Measurements from ENCODE around the gene MMP17.
A peak's percentile ranks its signal among the peaks of the same experiment; 100 is the strongest.
"Not testable (repeated sequence)": the region's sequence is repeated elsewhere in the genome, so short reads cannot be mapped to it uniquely, and the experiment has no call there.

MMP17 gene

DNA sequence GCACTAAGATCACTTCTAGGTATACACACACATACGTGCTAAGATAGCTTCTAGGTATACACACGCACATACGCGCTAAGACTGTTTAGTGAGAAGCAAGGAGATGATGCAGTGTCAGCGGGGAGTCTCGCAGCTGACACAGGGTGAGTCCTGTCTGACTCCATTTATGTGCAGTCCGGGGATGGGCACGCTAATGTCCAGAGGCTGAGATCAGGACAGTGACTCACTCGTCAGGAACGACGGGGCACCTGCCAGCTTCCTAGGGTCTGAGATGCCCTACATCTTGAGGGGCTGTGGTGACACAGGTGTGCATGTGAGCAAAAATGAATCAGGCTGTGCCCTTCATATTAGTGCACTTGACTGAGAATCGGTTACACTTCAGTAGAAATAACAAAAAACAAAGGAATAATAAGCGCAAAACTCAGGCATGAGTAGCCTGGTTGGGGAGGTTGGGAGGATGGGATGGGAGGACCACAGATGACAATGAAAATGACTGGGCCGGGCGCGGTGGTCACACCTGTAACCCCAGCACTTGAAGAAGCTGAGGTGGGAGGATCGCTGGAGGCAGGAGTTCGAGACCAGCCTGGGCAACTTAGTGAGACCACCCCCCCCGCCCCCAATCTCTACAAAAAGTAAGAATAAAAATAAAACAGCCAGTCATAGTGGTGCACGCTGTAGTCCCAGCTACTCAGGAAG, 37.1 kb downstream of the MMP17 start:
- no peak for DNase-seq (ENCODE audit: low read depth)

DNA sequence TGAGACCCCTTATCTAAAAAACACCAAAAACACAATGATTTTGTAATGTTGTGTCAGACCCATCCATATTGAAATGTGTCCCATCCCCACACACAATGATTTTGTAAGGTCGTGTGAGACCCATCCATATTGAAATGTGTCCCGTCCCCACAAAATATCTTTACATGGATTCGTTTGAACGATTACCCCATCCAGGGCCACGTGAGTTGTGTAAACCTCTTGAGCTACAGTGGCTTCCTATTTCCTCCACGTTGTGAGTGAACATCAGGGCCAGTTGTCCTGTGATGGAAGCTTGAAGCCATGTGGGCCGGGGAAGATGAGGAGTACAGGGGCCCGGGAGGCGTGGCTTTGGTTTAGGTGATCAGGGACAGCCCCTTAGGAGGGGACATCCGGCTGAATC, 39.3 kb downstream of the MMP17 start:
- no peak for DNase-seq (ENCODE audit: low read depth)

DNA sequence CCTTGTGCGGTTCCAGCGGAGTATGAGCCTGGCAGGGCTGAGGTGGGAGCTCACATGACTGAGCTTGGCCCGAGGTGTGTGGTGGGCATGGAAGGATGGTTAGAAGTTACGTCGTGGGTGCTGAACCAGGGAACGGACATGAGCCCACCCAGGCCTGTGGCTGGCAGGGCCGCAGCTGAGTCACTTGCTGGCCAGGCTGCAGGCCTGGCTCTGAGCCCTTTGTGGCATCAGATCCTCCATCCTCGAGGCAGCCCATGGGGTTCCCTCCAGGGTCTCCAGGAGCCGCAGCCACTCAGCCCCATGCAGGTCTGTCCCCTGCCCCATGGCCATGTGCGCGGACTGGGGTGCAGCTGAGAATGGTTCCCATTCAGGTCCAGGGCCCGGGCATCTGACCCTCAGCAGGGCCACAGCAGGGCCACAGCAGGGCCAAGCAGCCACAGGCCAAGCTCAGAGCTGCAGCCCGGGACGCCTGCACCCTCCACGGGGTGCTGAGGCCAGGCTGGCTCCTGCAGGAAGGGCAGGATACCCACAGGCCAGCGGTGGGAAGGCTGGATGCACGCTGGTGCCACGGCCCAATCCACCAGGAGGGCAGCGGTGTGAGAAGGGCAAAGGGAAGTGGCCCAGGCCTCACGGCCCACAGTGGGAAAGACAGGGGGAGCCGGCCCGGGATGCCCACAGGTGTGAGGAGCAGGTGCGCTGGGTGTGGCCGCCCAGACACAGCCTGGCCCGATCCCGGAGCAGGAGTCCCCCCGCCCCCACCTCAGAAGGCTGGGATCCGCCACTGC, 39.9 kb downstream of the MMP17 start:
- DNase-seq (ENCODE audit: low read depth), result no peak

DNA sequence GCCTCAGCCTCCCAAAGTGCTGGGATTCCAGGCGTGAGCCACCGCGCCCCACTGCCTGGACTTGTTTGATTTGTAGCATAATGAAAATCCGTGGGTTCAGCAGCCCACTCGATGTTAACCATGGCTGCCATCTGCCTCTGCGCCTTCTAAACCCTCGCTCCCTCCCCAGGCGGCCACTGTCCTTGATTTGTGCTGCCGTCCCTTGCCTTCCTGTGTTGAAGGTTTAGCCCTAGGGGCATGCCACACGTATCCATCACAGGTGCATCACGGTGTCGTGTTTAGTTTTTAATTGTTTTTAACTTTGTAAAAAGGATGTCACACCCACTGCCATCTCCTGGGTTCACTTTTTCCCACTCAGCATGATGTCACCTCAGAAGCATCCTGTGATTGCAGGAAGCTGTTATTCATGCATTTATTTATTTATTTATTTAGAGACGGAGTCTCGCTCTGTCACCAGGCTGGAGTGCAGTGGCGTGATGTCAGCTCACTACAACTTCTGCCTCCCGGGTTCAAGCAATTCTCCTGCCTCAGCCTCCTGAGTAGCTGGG, 41.8 kb downstream of the MMP17 start:
- DNase-seq (ENCODE audit: low read depth), result no peak

DNA sequence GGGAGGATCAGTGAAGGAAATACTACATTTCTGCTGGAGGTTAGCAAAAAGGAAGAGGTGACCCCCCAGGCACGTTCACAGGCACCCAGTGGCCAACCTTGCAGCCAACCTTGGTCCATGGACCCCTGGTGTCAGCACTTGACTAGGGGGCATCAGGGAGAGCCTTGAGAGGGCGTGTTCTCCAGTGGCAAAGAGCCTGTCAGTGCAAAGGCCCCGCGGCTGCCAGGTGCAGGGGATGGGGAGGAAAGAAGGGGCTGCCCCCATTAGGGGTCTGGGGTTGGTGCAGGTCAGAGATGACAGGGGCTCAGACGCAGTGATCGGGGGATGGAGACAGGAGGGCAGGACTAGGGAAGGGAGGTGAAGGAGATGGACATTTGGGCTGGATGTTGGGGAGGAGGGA, 43.5 kb downstream of the MMP17 start:
- no peak for DNase-seq (ENCODE audit: low read depth)

DNA sequence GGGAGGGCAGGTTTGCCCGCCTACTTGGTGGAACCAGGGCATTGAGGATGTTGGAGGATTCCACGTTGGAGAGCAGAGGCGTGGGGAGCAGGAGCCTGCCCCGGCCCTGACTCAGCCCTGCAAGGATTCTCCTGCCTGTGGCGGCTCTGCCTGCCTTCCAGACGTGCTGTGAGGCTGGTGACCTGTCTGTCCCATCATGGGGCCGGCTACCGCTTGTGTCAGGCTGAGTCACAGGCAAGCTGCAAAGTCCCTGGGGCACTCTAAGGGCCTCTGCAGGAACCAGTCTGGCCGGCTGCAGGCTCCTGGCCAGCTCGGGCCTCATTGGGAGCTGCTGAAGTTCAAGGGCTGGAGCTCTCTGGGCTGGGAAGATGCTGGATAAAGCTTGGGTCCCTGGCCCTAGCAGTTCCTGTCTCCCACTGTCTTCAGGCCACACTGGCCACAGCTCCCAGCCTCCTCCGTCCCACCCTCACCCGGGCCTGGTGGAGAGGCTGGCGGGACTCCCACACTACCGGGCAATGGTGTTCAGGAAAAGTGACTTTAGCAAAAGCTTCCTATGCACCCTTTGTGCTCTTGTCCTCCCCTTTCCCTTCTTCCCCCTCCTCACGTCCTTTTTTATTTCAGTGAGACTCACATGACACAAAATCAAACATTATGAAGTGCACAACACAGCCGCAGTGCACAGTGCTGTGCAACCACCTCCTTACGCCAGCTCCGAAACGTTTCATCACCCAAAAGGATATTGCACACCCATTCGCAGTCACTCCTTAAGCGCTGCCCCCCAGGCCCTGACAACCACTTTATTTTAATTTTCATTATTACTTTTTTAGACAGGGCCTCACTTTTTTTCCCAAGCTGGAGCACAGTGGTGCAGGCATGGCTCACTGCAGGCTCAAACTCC, 44.2 kb downstream of the MMP17 start:
- no peak for DNase-seq (ENCODE audit: low read depth)

DNA sequence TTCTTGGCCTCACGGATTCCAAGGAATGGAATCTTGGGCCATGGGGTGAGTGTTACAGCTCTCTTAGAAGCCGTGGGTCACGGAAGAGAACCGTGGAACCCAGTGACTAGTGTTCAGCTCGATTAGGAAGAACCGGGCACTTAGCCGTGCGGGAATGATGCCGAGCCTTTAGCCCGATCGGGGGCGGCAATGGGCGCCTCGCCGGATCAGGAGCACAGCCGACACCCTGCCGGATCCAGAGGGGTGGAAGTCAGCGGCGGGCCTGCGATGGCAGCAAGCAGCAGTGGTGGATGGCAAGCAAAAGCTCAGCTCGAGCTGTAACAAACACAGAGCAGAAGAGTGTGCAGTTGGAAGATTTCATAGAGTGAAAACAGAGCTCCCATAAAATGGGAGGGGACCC, 45.1 kb downstream of the MMP17 start:
- DNase-seq (ENCODE audit: low read depth), result no peak

DNA sequence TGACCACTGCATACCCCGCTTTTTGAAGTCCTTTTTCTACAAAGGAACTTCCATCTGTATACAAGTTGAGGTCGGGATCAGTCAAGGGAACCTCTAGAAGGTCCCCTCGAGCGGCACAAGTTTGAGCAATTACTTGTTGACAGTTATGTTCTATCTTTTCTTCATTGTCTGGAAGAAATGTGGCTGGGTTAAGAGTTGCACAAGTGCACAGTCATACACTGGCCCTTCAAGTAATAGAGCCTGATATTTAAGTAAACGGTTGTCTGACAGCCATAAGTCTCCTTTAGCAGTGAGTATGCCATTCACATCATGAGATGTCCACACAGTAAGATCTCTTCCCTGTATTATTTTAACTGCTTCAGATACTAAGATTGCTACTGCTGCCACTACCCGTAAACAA, 46.8 kb downstream of the MMP17 start:
- DNase-seq (ENCODE audit: low read depth), result not testable (repeated sequence)

DNA sequence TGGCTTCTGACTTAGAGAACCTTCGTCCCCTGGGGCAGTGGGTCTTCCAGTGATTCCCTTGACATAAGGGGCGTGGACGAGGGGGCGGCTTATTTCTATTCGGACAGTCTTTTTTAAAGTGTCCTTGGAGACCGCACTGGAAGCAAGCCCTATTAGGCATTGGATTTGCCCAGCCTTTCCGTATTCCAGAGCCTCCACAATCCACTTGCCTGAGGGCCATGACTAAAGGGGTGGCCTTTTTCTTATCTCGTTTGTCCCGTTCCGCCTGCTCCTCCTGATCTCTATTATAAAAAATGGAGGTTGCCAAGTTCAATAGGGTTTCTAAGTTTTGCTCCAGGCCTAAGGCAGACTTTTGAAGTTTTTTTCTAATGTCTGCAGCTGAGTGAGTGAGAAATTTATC, 49.0 kb downstream of the MMP17 start:
- DNase-seq (ENCODE audit: low read depth), result not testable (repeated sequence)

DNA sequence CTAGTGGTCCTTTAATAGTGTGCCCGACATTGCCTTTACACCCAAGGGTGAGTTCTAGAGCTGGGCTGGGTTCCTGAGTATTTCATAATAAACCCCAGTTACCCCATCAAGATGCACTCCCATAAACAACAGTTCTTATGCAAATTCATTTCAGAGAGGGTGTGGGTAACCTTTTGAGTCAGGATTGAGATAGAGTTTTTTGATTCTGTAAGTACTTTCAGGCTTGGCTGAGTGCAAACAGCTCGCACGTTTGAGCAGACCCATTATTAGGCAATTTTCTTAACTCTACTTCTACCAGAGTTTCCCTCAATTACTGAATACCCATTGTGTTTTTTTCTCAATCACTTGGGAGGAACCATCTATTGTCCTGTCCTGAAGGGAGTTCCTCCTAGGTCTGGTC, 50.2 kb downstream of the MMP17 start:
- DNase-seq (ENCODE audit: low read depth), result not testable (repeated sequence)

DNA sequence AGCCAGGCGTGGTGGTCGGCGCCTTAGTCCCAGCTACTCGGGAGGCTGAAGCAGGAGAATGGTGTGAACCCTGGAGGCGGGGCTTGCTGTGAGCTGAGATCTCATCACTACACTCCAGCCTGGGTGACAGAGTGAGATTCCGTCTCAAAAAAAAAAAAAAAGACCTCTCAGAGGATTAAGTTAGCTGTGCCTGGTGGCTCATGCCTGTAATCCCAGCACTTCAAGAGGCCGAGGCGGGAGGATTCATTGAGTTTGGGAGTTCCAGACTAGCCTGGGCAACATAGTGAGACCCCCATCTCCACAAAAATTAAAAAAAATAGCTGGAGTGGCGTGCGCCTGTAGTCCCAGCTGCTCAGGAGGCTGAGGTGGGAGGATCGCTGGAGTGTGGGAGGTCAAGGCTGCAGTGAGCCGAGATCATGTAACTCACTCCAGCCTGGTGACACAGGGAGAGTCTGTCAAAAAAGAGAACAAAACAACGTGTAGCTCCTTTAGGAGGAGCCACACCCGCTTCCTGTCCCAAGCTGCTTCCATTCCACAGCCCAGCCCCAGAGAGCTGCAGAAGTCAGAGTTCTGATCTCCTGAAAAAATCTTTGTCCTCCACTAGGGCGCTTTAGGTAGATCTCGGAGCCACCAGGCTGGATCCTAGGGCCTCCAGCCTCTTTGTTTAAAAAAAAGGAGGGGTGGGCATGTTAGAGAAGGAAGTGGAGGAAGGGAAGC, 54.8 kb downstream of the MMP17 start:
- DNase-seq (ENCODE audit: low read depth), result no peak

DNA sequence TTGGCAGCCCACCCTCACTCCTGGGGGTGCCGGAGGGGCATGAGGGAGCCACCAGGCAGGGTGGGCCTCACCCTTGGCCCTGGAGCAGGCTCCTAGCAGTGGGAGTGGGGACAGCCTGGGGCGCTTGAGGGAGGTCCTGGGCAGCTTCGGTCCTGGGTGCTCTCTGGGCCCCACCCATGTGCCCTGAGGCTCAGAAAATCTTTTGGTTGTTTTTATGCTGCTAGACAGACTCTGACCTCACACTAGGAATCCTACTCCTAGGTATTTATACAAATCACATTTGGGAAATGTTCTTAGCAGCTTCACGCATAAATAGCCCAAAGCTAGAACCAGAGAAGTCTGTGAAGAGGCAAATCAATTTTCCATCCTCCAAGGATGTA, 55.3 kb downstream of the MMP17 start:
- DNase-seq (ENCODE audit: low read depth), result no peak

DNA sequence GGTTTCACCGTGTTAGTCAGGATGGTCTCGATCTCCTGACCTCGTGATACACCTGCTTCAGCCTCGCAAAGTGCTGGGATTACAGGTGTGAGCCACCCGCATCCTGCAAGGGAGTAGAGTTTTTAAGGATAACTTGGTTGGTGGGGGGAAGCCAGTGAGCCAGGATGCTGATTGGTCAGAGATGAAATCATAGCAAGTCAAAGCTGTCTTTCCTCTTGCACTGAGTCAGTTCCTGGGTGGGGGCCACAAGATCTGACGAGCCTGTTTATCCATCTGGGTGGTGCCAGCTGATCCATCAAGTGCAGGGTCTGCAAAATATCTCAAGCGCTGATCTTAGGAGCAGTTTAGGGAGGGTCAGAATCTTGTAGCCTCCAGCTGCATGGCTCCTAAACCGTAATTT, 56.9 kb downstream of the MMP17 start:
- not testable (repeated sequence) for DNase-seq (ENCODE audit: low read depth)

DNA sequence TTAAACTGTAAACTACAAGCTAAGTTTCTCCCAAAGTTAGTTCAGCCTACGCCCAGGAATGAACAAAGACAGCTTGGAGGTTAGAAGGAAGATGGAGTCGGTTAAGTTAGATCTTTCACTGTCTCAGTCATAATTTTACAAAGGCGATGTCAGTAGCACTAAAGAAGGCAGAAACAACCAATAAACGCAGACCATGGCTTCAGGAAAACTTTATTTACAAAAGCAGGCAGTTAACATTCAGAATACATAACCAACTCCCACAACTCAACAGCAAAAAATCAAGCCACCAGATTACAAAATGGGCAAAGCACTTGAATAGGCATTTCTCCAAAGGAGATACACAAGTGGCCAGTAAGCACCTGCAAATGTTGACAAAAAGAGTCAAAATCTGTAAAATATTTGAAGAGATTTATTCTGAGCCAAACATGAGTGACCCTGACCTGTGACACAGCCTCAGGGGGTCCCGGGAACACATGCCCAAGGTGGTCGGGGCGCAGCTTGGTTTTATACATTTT, 57.4 kb downstream of the MMP17 start:
- DNase-seq (ENCODE audit: low read depth), result no peak

DNA sequence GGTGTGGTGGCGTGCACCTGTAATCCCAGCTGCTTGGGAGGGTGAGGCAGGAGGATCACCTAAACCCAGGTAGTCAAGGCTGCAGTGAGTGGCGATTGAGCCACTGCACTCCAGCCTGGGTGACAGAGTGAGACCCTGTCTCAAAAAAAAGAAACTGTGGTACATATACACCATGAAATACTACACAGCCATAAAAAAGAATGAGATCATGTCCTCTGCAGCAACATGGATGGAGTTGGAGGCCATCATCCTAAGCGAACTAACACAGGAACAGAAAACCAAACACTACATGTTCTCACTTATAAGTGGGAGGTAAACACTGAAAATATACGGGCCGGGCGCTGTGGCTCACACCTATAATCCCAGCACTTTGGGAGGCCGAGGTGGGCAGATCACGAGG, 63.5 kb downstream of the MMP17 start:
- not testable (repeated sequence) for DNase-seq (ENCODE audit: low read depth)

DNA sequence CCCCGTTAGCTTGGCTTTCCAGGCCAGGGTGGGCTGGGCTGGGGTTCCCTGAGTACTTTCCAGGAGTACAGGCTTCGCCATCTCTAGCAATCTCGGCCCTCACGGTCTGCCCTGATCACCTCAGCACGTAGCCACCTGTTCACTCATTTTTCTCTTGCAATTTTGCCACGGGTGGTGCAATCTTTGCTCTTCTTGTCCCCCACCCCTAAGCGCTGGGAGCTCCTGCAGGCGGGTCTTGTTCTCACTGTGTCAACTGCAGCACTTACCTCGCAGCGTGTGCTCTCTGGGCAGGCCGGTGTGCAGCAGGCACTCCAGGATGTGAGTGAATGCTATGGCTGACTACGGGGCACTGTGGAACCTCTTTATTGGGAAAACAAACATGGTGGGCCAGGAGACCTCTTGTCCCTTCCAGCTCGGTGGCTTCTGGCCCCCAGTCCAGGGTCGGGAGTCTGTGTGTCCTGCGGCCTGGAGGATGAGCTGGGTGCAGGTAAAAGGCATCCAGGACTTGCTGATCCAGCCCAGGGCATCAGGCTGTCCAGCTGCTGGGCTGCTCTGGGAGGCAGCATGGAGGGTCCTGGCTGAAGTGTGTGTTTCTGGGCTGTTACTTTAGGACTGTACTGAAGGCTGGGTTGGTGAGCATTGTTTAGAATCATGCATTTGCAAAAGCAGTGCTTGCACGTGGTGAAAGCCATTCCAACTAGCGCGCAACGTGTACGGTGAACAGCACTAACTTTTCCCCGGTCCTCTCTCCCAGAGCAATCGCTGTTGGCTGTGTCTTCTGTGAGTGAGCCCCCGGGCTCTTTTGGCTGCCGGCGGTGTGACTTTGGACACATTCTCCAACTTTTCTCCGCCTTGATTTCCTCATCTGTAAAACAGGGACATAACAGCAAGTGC, 64.8 kb downstream of the MMP17 start:
- DNase-seq (ENCODE audit: low read depth), result no peak

DNA sequence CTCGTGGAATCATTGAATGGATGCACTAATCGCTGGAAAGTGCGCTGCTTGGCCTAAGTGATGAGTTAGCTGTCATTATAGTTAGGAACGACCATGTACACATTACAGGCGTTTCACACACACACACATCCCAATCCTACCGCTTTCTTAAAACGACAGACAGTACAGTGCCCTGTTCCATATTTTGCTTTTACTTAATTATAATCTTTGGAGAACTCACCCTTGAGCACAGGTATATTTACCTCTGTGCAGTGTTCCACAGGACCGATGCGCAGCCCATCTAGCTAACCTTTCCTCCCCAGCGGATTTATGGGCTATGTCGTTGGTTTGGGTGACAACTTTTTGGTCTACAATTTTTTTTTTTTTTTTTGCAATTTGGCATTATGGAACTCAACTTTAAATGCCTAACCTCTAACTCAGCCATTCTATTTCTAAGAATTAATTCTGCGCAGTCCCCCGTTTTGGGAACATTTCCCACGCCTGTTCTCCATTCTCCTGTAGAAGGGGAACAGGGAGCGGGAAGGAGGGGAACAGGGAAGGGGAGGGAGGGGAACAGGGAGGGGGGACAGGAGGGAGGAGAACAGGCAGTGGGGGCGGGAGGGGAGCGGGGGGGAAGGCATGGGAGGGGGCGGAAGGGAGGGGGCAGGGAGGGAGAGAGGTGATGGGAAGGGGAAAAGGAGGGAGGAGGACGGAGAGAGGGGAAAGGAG, 65.6 kb downstream of the MMP17 start:
- DNase-seq (ENCODE audit: low read depth), result no peak

DNA sequence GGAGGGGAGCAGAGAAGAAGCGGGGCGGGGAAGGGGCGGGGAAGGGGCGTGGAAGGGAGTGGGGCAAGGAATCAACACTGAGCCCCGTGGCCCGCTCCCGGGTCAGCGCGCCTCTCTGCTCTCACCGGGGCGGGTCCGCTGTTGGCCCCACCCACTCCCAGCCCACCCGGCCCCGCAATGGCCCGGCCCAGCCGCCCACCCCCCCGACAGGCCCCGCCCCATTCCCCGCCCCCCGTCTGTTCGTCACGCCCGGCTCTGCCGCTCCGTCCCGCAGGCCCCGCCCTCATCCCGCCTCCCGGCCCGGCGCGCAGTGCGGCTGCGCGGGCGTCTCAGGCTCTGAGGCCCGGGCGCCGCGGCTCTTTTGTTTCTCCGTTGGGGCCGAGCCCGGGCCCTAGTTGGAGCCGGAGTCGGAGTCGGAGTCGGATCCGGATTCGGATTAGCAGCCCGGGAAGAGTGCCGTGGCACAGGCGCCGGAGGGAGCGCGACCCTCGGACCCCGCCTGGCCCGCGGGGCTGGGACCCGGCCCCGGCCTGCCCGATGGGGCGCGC, 66.2 kb downstream of the MMP17 start, which contains the start of gene ULK1:
Gene ULK1, plus strand, starts transcription at position 310 of the 548 bp plus-strand sequence. CDS start 380 bp downstream, outside the sequence.
- DNase-seq (ENCODE audit: low read depth), result peak; percentile 82

DNA sequence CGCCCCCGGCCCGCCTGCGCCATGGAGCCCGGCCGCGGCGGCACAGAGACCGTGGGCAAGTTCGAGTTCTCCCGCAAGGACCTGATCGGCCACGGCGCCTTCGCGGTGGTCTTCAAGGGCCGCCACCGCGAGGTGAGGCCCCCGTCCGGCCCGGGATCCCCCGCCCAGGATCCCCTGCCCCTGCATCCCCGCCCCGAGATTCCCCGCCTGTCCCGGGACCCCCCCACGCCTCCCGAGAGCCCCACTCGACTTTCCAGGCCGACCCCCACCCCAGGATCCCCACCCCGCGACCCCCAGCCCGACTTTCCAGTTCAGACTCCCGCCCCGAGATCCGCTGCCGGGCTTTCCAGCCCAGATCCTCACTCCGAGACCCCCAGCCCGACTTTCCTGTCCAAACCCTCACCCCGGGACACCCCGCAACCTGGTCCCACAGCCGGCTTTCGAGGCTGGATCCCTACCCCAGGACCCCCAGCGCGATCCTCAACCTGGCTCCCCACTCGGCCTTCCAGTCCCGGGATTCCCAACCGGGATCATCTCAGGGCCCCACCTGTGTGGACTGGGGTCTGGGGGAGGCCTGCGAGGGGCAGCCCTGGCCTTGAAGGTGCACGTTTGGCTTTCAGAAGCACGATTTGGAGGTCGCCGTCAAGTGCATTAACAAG, 66.9 kb downstream of the MMP17 start:
- DNase-seq (ENCODE audit: low read depth), result no peak

All from stimulated activated CD8-positive, alpha-beta memory T cell treated with anti-CD3 and anti-CD28 coated beads, Interleukin-15, amount 100 ng/mL, for 1 hour (primary cell).